Gastroesophageal sphincter (tissue), 3 donors: ENCODE data around the gene AIG1.

Experiments
- CTCF ChIP-seq, 4 experiments: fragments of 200-600 bp in 2 of 4; fragments of 450-650 bp in 2 of 4; sonication (generic) in 1 of 4; IDR thresholded peaks; one replicate each; pipeline ENCODE4 v1.5.1; 2017 to 2019; ENCODE audit warnings: antibody characterized with exemption in 4 of 4, mild to moderate bottlenecking in 2 of 4, moderate library complexity in 2 of 4
- POLR2A ChIP-seq, 2 donors: fragments of 450-650 bp; IDR thresholded peaks; one replicate each; pipeline ENCODE4 v1.6.1; 2017; ENCODE audit warnings: antibody characterized with exemption in 2 of 2, mild to moderate bottlenecking in 2 of 2, moderate library complexity in 1 of 2
- POLR2AphosphoS5 ChIP-seq: sonication (generic); formaldehyde crosslinking; IDR thresholded peaks from one replicate; pipeline ENCODE4 v1.6.1; 2017; ENCODE audit warnings: antibody characterized with exemption

DNA sequence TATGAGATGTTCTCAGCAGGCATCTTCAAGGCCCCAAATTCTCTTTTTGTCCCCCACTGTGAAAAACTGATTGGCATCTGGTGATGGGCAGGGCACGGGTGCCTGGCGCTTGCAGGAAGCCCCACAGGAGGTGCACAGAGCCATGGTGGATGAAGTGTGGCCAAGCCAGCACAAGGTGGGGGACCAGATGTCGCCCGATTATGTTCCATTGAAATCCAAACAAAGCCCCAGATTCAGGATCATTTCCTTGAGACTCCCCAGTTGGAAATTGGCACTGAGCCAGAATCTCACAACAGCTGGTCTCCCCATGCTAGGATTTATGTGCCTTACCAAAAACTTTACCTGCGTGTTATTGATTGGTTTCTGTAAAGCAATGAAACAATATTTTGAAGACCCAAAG lies 203.7 kb downstream of the AIG1 start:
- TF ChIP-seq CTCF (IDR thresholded peaks at IDR 0.05) (no peak), POLR2A (IDR thresholded peaks at IDR 0.05) (no peak), POLR2AphosphoS5 (no peak)
